Lower lobe of right lung (tissue), 2 donors: ENCODE results near the gene HEMK1. TPM values are rescaled to one million over a fixed set of nuclear protein-coding genes. Genes with fewer than 3 reads are reported as not detected.

ENCODE experiments used
- ATAC-seq, 2 donors: fragments of 200-7000 bp; cut with Tn5 transposase; one replicate each; pipeline ENCODE4 v1.9.1; 2020 to 2022; ENCODE audit warnings: mild to moderate bottlenecking in 2 of 2, moderate library complexity in 2 of 2
- DNase-seq: peaks from one replicate; pipeline ENCODE4 v3.0.0-alpha.2; 2020
- H3K27ac ChIP-seq: fragments of 200-600 bp; one replicate; pipeline ENCODE4 v1.8.0; 2022
- H3K27me3 ChIP-seq: fragments of 200-600 bp; one replicate; pipeline ENCODE4 v1.8.0; 2022; ENCODE audit warnings: low read depth
- H3K36me3 ChIP-seq: fragments of 200-600 bp; one replicate; pipeline ENCODE4 v1.8.0; 2022; ENCODE audit warnings: mild to moderate bottlenecking
- H3K4me1 ChIP-seq: fragments of 200-600 bp; one replicate; pipeline ENCODE4 v1.8.0; 2022
- H3K4me3 ChIP-seq: fragments of 200-600 bp; one replicate; pipeline ENCODE4 v1.8.0; 2022; ENCODE audit warnings: mild to moderate bottlenecking
- H3K9me3 ChIP-seq: fragments of 200-600 bp; one replicate; pipeline ENCODE4 v1.8.0; 2022
- intact Hi-C: fragments of 100-400 bp; cut with DNase I; formaldehyde crosslinking; loops from one replicate; pipeline ENCODE4 v1.11.0; 2022
- total RNA-seq: library from RNA; stranded (reverse); fragmentation: NEBNext Ultra II Directional; extraction: Animal tissue kit (Norgen Biotek cat#: 25700); gene quantifications from one replicate; pipeline ENCODE4 v1.2.1, GENCODE V29; 2021
- TF ChIP-seq, protein P1 (sequence below): fragments of 200-600 bp; IDR thresholded peaks from one replicate; pipeline ENCODE4 v1.8.0; 2022; ENCODE audit warnings: antibody characterized with exemption, mild to moderate bottlenecking
- donor health status: DM: no; HTN: yes; CAD: no; lungs with severe emphysema.

HEMK1 gene
- total RNA-seq, 1 donor from 2014 or later, result 28.4 TPM

DNA sequence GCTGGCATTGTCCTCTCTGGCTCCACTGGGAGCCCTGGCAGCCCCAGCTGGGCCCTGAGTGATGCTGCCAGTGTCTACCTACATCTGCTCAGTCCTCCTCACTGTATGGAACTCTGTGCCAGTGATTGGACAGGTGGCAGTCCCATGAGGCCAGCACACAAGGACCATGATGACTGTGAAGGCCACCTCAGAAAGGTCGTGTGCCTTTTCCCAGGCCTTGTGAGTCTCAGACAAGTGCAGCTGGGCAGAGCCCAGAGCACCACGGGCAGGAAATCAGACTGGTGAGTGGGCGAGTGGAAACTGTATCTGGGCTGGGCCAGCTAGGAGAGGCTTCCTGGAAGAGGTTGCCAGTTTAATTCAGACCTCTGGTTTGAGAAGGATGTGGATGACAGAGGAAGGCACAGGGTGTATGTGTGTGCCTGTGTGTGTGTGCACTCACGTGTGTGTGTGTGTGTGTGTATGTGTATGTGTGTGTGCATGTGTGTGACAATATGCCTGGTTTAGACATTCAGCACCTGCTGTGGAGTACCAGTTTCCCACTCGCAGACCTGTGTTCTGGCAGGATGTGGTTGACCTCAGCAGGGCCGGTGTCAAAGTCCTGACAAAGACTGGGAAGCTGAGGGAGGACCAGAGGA lies 54.6 kb downstream of the HEMK1 start:
- no peak for DNase-seq
- no peak overlapping the region for H3K27ac ChIP-seq
- H3K36me3 ChIP-seq, result no peaks in the 10 kb centered on the region
- intact Hi-C loops, result no loop called here
- H3K9me3 ChIP-seq, result no peaks in the 10 kb centered on the region
- ATAC-seq, result peak in 1 of 2 donors; percentile 6
- H3K27me3 ChIP-seq, result no peaks in the 10 kb centered on the region
- H3K4me3 ChIP-seq, result no peak overlapping the region
- peaks cover 91% of the 10 kb centered on the region for H3K4me1 ChIP-seq
- TF ChIP-seq, protein P1, sequence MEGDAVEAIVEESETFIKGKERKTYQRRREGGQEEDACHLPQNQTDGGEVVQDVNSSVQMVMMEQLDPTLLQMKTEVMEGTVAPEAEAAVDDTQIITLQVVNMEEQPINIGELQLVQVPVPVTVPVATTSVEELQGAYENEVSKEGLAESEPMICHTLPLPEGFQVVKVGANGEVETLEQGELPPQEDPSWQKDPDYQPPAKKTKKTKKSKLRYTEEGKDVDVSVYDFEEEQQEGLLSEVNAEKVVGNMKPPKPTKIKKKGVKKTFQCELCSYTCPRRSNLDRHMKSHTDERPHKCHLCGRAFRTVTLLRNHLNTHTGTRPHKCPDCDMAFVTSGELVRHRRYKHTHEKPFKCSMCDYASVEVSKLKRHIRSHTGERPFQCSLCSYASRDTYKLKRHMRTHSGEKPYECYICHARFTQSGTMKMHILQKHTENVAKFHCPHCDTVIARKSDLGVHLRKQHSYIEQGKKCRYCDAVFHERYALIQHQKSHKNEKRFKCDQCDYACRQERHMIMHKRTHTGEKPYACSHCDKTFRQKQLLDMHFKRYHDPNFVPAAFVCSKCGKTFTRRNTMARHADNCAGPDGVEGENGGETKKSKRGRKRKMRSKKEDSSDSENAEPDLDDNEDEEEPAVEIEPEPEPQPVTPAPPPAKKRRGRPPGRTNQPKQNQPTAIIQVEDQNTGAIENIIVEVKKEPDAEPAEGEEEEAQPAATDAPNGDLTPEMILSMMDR, result no peak

DNA sequence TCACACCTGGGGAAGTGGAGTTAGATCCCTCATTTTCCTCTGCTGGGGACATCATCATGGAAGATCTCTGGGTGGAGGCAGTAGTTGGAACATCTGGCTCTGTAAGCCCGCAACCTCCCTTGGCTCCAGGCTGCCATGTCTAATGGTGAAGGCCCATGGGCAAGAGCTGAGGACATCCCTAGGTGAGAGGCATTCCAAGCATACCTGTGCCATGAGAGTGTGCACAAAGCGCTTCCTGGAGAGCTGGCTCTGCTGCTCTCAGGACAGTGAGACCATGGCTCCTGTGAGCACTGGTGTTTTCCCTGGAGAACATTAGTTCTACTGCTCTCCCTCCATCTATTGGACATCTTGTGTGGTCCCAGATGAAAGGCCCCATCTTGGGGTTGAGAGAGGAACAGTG lies 55.3 kb downstream of the HEMK1 start:
- DNase-seq, result no peak
- no peak overlapping the region for H3K4me3 ChIP-seq
- ATAC-seq, result peak; percentile 39 to 52
- H3K9me3 ChIP-seq, result no peaks in the 10 kb centered on the region
- no peaks in the 10 kb centered on the region for H3K36me3 ChIP-seq
- peaks cover 85% of the 10 kb centered on the region for H3K4me1 ChIP-seq
- TF ChIP-seq, protein P1, result no peak
- H3K27me3 ChIP-seq, result no peaks in the 10 kb centered on the region
- intact Hi-C loops, result no loop called here
- no peak overlapping the region for H3K27ac ChIP-seq

DNA sequence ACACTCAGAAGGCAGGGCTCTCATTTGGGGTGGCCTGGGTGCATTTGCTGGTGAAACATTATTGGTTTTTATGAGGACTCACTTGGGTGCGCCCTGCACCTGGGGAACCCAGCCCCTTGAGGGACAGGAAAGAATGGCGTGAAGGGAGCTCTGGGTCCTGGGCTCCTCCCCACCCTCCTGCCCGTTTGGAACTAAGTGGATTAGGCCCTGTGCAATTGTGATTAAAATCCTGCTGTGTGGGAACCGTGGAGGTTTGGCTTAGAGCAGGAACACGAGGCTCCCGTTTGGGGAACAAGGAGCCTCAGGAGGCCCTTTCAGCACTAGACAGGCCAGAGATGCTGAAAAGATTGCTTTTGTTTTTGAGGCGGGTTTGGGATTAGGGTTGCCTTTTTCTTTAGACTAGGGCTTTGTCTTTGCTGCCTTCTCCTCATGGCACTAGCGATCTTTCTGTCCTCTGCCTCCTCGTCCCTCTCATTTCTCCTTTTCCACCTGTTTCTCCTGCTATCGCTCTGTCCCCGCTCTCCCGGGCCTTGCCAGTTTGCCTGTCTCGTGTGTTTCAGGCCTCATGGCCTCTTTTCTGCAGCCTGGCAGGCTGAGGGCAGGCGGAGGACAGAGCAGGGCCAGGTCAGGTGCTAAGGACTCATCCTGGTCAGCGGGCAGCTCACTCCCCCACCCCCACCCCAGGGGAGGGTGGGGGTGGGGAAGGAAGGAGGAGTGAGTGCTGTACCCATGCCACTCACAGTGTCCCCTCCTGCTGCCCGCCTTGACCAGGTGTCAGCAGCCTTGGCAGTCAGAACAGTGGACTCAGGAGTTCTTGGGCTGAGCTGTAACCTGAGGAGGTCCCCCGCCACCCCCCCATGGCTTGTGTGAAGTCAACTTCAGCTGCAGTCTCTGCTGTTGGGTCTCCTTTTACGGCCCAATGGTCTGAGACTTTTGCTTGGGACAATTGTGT lies 56.2 kb downstream of the HEMK1 start:
- Histone ChIP-seq H3K27ac (peak overlapping the region; percentile 13), H3K36me3 (no peaks in the 10 kb centered on the region), H3K4me1 (peaks cover 84% of the 10 kb centered on the region), H3K4me3 (no peak overlapping the region), H3K27me3 (no peaks in the 10 kb centered on the region), H3K9me3 (no peaks in the 10 kb centered on the region)
- TF ChIP-seq, protein P1, result no peak
- DNase-seq (no peak), ATAC-seq (no peak)
- intact Hi-C loops, result no loop called here

DNA sequence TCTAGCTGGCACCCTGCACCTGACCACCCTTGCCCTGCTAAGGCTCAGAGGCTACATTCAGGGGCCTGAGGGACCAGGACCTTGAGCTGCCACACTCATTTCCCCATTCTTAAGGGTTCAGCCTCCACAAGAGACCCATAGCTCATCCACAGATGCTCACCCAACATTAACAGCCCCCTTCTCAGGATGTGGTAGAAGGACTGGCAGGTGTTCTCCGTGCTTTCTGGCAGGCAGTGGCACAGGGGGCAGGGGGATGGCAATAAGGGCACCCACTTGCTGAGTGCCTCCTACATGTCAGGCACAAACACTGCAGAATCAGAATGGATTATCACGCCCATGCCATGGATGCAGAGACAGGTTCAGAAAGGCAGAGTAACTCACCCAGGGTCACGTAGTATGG lies 57.1 kb downstream of the HEMK1 start:
- no peaks in the 10 kb centered on the region for H3K27me3 ChIP-seq
- DNase-seq, result no peak
- intact Hi-C loops, result no loop called here
- no peaks in the 10 kb centered on the region for H3K36me3 ChIP-seq
- H3K27ac ChIP-seq, result peak overlapping the region; percentile 18
- TF ChIP-seq, protein P1, result no peak
- H3K4me1 ChIP-seq, result peaks cover 75% of the 10 kb centered on the region
- H3K4me3 ChIP-seq, result no peak overlapping the region
- H3K9me3 ChIP-seq, result no peaks in the 10 kb centered on the region
- no peak for ATAC-seq

DNA sequence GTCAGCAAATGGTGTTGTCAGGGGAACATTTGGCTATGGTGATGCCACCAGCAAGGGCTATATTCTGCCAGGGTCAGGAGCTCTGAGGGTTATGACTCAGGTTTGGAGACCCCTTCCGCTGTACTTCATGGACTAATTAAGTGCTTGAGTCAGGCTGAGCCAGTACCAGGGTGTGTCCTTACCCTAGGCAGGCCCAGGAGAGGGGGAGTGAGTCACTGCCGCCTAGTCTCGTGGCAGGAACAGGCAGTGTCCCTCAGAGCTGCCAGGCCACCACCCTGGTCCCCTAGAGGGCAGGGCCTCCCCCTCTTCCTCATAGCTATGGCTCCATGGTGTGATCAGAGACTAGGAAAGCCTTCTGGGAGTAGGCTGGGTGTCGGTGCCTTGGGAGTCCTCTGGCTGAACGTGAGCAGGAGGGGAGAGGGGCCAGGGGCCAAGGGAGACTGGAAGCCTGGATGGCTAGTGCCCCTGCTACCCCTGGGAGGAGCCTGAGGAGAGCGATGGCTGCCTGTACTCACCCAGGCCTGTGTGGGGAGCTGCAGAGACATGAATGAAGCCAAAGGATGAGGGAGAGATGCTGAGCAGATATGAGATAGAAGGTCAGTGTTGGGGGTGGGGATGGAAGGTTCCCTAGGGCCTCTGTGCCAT lies 58.2 kb downstream of the HEMK1 start:
- Histone ChIP-seq H3K27ac (peak overlapping the region; percentile 41), H3K36me3 (no peaks in the 10 kb centered on the region), H3K9me3 (no peaks in the 10 kb centered on the region), H3K27me3 (no peaks in the 10 kb centered on the region), H3K4me3 (no peak overlapping the region), H3K4me1 (peaks cover 70% of the 10 kb centered on the region)
- intact Hi-C loops, result no loop called here
- peak; percentile 81 for DNase-seq
- peak; percentile 87 to 91 for ATAC-seq
- TF ChIP-seq, protein P1, result no peak
